Astrocyte (in vitro differentiated cells and primary cell): ENCODE results near the gene CYP46A1. TPM values are rescaled to one million over a fixed set of nuclear protein-coding genes. Genes with fewer than 3 reads are reported as not detected.
A peak's percentile ranks its signal among the peaks of the same experiment; 100 is the strongest.
"Not testable (repeated sequence)": the region's sequence is repeated elsewhere in the genome, so short reads cannot be mapped to it uniquely, and the experiment has no call there.

Experiments used
- DNase-seq: peaks from one replicate; pipeline ENCODE4 v3.0.0-alpha.2; 2010; ENCODE audit warnings: low read depth
- FAIRE-seq: peaks from 2 replicates; lab custom pipeline; 2011; peaks lifted over from hg19 to GRCh38; lab: Jason Lieb, UNC
- H2AFZ ChIP-seq: 2 replicates; pipeline ENCODE4 v1.6.0; 2012; ENCODE audit warnings: low read depth, low read length, inconsistent platforms
- H3K27ac ChIP-seq: 2 replicates; pipeline ENCODE4 v1.5.1; 2011; ENCODE audit warnings: low read depth, low read length, inconsistent platforms
- H3K27me3 ChIP-seq: 2 replicates; pipeline ENCODE4 v1.6.0; 2011; ENCODE audit warnings: low read length, inconsistent platforms; ENCODE audit not compliant: insufficient read depth
- H3K36me3 ChIP-seq: 2 replicates; pipeline ENCODE4 v1.5.1; 2011; ENCODE audit warnings: low read length, inconsistent platforms; ENCODE audit not compliant: insufficient read depth
- H3K4me1 ChIP-seq: 2 replicates; pipeline ENCODE4 v1.5.1; 2011; ENCODE audit warnings: low read length, inconsistent platforms; ENCODE audit not compliant: insufficient read depth
- H3K4me2 ChIP-seq: 2 replicates; pipeline ENCODE4 v1.6.0; 2012; ENCODE audit warnings: low read length, inconsistent platforms
- H3K4me3 ChIP-seq: 2 replicates; pipeline ENCODE4 v1.5.1; 2011; ENCODE audit warnings: low read depth, mild to moderate bottlenecking, low read length, inconsistent platforms; ENCODE audit not compliant: insufficient read depth
- H3K79me2 ChIP-seq: 2 replicates; pipeline ENCODE4 v1.6.0; 2012; ENCODE audit warnings: mild to moderate bottlenecking, low read length, inconsistent platforms; ENCODE audit not compliant: insufficient read depth
- H3K9ac ChIP-seq: 2 replicates; pipeline ENCODE4 v1.6.0; 2012; ENCODE audit warnings: mild to moderate bottlenecking, low read length, inconsistent platforms
- H3K9me3 ChIP-seq: 2 replicates; pipeline ENCODE4 v1.5.1; 2012; ENCODE audit warnings: low read depth, mild to moderate bottlenecking, low read length, inconsistent platforms; ENCODE audit not compliant: insufficient read depth
- H4K20me1 ChIP-seq: 2 replicates; pipeline ENCODE4 v1.6.0; 2012; ENCODE audit warnings: low read length, inconsistent platforms; ENCODE audit not compliant: insufficient read depth
- H3K27ac Mint-ChIP-seq: one replicate; pipeline ENCODE4 v1.8.0; 2021; ENCODE audit warnings: mild to moderate bottlenecking, mixed read lengths; ENCODE audit not compliant: unreplicated experiment
- H3K27me3 Mint-ChIP-seq: one replicate; pipeline ENCODE4 v1.8.0; 2021; ENCODE audit warnings: low read depth, mixed read lengths; ENCODE audit not compliant: unreplicated experiment
- H3K36me3 Mint-ChIP-seq: one replicate; pipeline ENCODE4 v1.8.0; 2021; ENCODE audit warnings: low read depth, mixed read lengths; ENCODE audit not compliant: unreplicated experiment
- H3K4me1 Mint-ChIP-seq: one replicate; pipeline ENCODE4 v1.8.0; 2021; ENCODE audit warnings: low read depth, mixed read lengths; ENCODE audit not compliant: unreplicated experiment
- H3K4me3 Mint-ChIP-seq: one replicate; pipeline ENCODE4 v1.8.0; 2021; ENCODE audit warnings: mild to moderate bottlenecking, moderate library complexity, mixed read lengths; ENCODE audit not compliant: unreplicated experiment
- H3K9me3 Mint-ChIP-seq: one replicate; pipeline ENCODE4 v1.8.0; 2021; ENCODE audit warnings: mild to moderate bottlenecking, mixed read lengths; ENCODE audit not compliant: unreplicated experiment
- EZH2 ChIP-seq: IDR thresholded peaks from 2 replicates; pipeline ENCODE4 v1.6.1; 2012; ENCODE audit warnings: mild to moderate bottlenecking, low read length, inconsistent platforms; ENCODE audit not compliant: insufficient read depth
- total RNA-seq: library from RNA; stranded (reverse); gene quantifications from 2 replicates; pipeline ENCODE4 v1.2.1, GENCODE V29; 2021
- TF ChIP-seq, protein P1 (sequence below): IDR thresholded peaks from 2 replicates; pipeline ENCODE4 v1.5.1; 2011; ENCODE audit warnings: low read depth, mild to moderate bottlenecking, inconsistent platforms, low read length, moderate library complexity; ENCODE audit not compliant: insufficient read depth

The CYP46A1 gene
- total RNA-seq, 1 donor from 2014 or later = 0.52 TPM

- no peak for TF ChIP-seq EZH2
- TF ChIP-seq, protein P1, sequence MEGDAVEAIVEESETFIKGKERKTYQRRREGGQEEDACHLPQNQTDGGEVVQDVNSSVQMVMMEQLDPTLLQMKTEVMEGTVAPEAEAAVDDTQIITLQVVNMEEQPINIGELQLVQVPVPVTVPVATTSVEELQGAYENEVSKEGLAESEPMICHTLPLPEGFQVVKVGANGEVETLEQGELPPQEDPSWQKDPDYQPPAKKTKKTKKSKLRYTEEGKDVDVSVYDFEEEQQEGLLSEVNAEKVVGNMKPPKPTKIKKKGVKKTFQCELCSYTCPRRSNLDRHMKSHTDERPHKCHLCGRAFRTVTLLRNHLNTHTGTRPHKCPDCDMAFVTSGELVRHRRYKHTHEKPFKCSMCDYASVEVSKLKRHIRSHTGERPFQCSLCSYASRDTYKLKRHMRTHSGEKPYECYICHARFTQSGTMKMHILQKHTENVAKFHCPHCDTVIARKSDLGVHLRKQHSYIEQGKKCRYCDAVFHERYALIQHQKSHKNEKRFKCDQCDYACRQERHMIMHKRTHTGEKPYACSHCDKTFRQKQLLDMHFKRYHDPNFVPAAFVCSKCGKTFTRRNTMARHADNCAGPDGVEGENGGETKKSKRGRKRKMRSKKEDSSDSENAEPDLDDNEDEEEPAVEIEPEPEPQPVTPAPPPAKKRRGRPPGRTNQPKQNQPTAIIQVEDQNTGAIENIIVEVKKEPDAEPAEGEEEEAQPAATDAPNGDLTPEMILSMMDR = no peak
- DNase-seq (no peak), FAIRE-seq (no peak)
- Histone ChIP-seq H3K27ac (peak overlapping the region; percentile 100), H2AFZ (no peak overlapping the region), H3K27me3 (no peaks in the 10 kb centered on the region), H3K4me2 (peak overlapping the region; percentile 79), H3K4me1 (peaks cover 54% of the 10 kb centered on the region), H3K4me3 (no peak overlapping the region), H3K9ac (peak overlapping the region; percentile 89), H4K20me1 (no peaks in the 10 kb centered on the region), H3K9me3 (no peaks in the 10 kb centered on the region), H3K79me2 (no peaks in the 10 kb centered on the region), H3K36me3 (no peaks in the 10 kb centered on the region)
- peaks cover 10% of the 10 kb centered on the region for H3K27me3 Mint-ChIP-seq
- H3K4me1 Mint-ChIP-seq = peaks cover 34% of the 10 kb centered on the region
- no peak overlapping the region for H3K27ac Mint-ChIP-seq
- H3K36me3 Mint-ChIP-seq = no peaks in the 10 kb centered on the region
- peaks cover 3% of the 10 kb centered on the region for H3K9me3 Mint-ChIP-seq
- no peak overlapping the region for H3K4me3 Mint-ChIP-seq
Observed at GRCh38 chr14:99758872-99759545, 74.9 kb downstream of the CYP46A1 start.

DNA sequence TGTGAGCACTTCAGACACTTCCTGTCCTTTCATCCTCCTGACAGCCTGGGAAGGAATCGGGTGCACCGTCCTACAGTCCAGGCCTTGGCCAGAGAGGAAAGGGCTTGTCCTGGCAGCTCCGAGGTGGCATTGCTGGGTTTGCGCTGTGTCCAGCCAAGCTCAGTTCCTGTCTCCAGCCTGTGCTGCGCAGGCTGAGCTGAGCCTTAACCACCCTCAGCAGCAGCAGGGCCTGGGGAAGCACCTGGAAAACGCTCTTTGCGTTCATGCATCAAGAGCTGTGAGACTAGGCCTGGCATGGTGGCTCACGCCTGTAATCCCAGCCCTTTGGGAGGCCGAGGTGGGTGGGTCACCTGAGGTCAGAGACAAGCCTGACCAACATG is 75.4 kb downstream of the CYP46A1 start:
- no peaks in the 10 kb centered on the region for H3K9me3 ChIP-seq
- no peak for TF ChIP-seq EZH2
- TF ChIP-seq, protein P1 = no peak
- H3K4me2 ChIP-seq = no peak overlapping the region
- DNase-seq = no peak
- peak overlapping the region; percentile 100 for H3K27ac ChIP-seq
- H3K4me1 ChIP-seq = peaks cover 48% of the 10 kb centered on the region
- H3K79me2 ChIP-seq = no peaks in the 10 kb centered on the region
- Mint-ChIP-seq H3K36me3 (no peaks in the 10 kb centered on the region), H3K4me3 (no peak overlapping the region), H3K27ac (no peak overlapping the region), H3K9me3 (peaks cover 3% of the 10 kb centered on the region), H3K27me3 (peaks cover 14% of the 10 kb centered on the region), H3K4me1 (peaks cover 32% of the 10 kb centered on the region)
- H3K36me3 ChIP-seq = no peaks in the 10 kb centered on the region
- no peak for FAIRE-seq
- H4K20me1 ChIP-seq = no peaks in the 10 kb centered on the region
- H3K27me3 ChIP-seq = no peaks in the 10 kb centered on the region
- H3K9ac ChIP-seq = peak overlapping the region; percentile 89
- no peak overlapping the region for H3K4me3 ChIP-seq
- no peak overlapping the region for H2AFZ ChIP-seq

DNA sequence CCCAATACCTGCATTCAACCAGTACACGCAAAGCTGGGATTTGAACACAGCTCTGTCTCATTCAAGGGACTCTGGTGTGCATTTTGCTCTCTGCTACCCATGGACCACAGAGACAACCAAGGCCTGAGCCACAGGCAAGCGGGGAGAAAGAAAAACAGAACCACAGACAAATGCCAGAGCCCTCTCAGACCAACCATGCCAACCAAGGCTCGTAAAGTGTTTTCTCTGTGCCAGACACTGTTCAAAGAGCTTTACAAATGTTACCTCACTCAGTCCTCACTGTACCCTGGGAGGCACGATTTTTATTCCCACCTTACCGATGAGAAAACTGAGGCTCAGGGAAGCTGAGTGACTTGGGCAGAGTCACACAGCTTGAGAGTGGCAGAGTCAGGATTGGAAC is 76.7 kb downstream of the CYP46A1 start:
- Histone ChIP-seq H3K79me2 (no peaks in the 10 kb centered on the region), H4K20me1 (no peaks in the 10 kb centered on the region), H3K27me3 (no peaks in the 10 kb centered on the region), H3K9me3 (no peaks in the 10 kb centered on the region), H3K4me3 (no peak overlapping the region), H3K9ac (no peak overlapping the region), H3K36me3 (no peaks in the 10 kb centered on the region), H3K4me2 (no peak overlapping the region), H2AFZ (no peak overlapping the region), H3K4me1 (peaks cover 37% of the 10 kb centered on the region), H3K27ac (no peak overlapping the region)
- H3K27ac Mint-ChIP-seq = no peak overlapping the region
- H3K4me3 Mint-ChIP-seq = no peak overlapping the region
- peaks cover 15% of the 10 kb centered on the region for H3K27me3 Mint-ChIP-seq
- no peaks in the 10 kb centered on the region for H3K36me3 Mint-ChIP-seq
- no peak for DNase-seq
- H3K9me3 Mint-ChIP-seq = peaks cover 3% of the 10 kb centered on the region
- H3K4me1 Mint-ChIP-seq = peaks cover 31% of the 10 kb centered on the region
- FAIRE-seq = no peak
- no peak for TF ChIP-seq EZH2
- TF ChIP-seq, protein P1 = no peak

DNA sequence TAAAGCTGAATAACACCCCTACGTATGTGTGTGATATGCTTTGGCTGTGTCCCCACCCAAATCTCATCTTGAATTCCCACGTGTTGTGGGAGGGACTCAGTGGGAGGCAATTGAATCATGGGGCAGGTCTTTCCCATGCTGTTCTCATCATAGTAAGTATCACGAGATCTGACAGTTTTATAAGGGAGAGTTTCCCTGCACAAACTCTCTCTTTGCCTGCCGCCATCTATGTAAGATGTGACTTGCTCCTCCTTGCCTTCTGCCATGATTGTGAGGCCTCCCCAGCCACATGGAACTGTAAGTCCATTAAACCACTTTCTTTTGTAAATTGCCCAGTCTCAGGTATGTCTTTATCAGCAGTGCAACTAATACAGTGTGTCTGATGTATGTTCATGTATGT is 78.8 kb downstream of the CYP46A1 start:
- not testable (repeated sequence) for H3K4me3 ChIP-seq, H3K9me3 Mint-ChIP-seq, H3K4me2 ChIP-seq, H2AFZ ChIP-seq, H3K36me3 Mint-ChIP-seq, H3K9ac ChIP-seq, H3K79me2 ChIP-seq, H3K4me3 Mint-ChIP-seq, H3K36me3 ChIP-seq, H3K27ac Mint-ChIP-seq, H3K9me3 ChIP-seq, FAIRE-seq, DNase-seq, H4K20me1 ChIP-seq, H3K27ac ChIP-seq, H3K27me3 ChIP-seq
- H3K4me1 Mint-ChIP-seq = peaks cover 16% of the 10 kb centered on the region
- peaks cover 22% of the 10 kb centered on the region for H3K4me1 ChIP-seq
- H3K27me3 Mint-ChIP-seq = peaks cover 19% of the 10 kb centered on the region
